ENCODE results near the gene NPR1.

- TF ChIP-seq CTCF (IDR thresholded peaks at IDR 0.05; ENCODE audit: insufficient read depth, low read length, poor library complexity, severe bottlenecking) (no peak), EZH2phosphoT487 (conservative IDR thresholded peaks at IDR 0.05; ENCODE audit: low read length) (no peak)
Observed at GRCh38 chr1:153730468-153730988, 52.0 kb downstream of the NPR1 start.
